Measurements from ENCODE around the gene RIPK4. TPM values are rescaled to one million over a fixed set of nuclear protein-coding genes. Genes with fewer than 3 reads are reported as not detected.

Gene RIPK4
- total RNA-seq, 3 donors from 2014 or later: 15.7 to 30.3 TPM; not detected in 1

- Histone ChIP-seq H3K4me1 (peaks cover 0 to 25% of the 10 kb centered on the region in 2 donors), H3K9me3 (no peaks in the 10 kb centered on the region), H3K27me3 (peaks cover 0 to 14% of the 10 kb centered on the region in 2 donors), H3K4me3 (peak overlapping the region in 2 of 3 donors; percentile 76 to 79), H3K27ac (peak overlapping the region; percentile 69 to 85), H3K36me3 (no peaks in the 10 kb centered on the region)
- intact Hi-C loops (cut with DNase I; ENCODE audit: low total_unique reads): no loop called here
- DNase-seq (ENCODE audit: low spot score in 2 of 2): peak in 1 of 2 donors; percentile 83
- TF ChIP-seq POLR2A (IDR thresholded peaks at IDR 0.05): no peak
- TF ChIP-seq POLR2AphosphoS5 (IDR thresholded peaks at IDR 0.05): peak in 1 of 3 donors; percentile 66
- TF ChIP-seq, protein P1, sequence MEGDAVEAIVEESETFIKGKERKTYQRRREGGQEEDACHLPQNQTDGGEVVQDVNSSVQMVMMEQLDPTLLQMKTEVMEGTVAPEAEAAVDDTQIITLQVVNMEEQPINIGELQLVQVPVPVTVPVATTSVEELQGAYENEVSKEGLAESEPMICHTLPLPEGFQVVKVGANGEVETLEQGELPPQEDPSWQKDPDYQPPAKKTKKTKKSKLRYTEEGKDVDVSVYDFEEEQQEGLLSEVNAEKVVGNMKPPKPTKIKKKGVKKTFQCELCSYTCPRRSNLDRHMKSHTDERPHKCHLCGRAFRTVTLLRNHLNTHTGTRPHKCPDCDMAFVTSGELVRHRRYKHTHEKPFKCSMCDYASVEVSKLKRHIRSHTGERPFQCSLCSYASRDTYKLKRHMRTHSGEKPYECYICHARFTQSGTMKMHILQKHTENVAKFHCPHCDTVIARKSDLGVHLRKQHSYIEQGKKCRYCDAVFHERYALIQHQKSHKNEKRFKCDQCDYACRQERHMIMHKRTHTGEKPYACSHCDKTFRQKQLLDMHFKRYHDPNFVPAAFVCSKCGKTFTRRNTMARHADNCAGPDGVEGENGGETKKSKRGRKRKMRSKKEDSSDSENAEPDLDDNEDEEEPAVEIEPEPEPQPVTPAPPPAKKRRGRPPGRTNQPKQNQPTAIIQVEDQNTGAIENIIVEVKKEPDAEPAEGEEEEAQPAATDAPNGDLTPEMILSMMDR (IDR thresholded peaks at IDR 0.05): no peak
Observed at GRCh38 chr21:41763398-41763931, 3.4 kb downstream of the RIPK4 start.

DNA sequence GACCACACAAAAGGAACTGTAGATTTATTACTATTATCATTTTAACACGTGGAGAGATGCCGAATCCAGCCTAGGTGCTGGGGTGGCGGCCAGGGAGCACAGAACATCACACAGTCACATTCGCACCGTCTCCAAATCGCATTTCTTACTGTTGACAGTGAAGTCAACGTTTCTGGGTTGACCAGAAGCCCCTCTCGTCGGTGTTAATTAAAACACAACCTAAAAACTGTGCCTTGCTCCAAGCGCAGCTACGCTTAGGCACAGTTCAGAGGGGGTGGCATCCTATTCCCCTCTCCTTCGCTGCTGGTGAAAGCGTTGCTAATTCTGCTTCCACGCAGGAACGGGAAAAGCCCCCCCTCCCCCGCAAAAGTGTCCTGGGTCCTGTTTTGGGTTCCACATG, 4.1 kb downstream of the RIPK4 start:
- Histone ChIP-seq H3K27me3 (peaks cover 0 to 8% of the 10 kb centered on the region in 2 donors), H3K9me3 (no peaks in the 10 kb centered on the region), H3K27ac (peak overlapping the region; percentile 55 to 85), H3K36me3 (no peaks in the 10 kb centered on the region), H3K4me1 (peaks cover 0 to 25% of the 10 kb centered on the region in 2 donors), H3K4me3 (no peak overlapping the region)
- no peak for DNase-seq (ENCODE audit: low spot score in 2 of 2)
- intact Hi-C loops (cut with DNase I; ENCODE audit: low total_unique reads): no loop called here
- TF ChIP-seq POLR2AphosphoS5 (IDR thresholded peaks at IDR 0.05): no peak
- TF ChIP-seq, protein P1 (IDR thresholded peaks at IDR 0.05): no peak
- no peak for TF ChIP-seq POLR2A (IDR thresholded peaks at IDR 0.05)

DNA sequence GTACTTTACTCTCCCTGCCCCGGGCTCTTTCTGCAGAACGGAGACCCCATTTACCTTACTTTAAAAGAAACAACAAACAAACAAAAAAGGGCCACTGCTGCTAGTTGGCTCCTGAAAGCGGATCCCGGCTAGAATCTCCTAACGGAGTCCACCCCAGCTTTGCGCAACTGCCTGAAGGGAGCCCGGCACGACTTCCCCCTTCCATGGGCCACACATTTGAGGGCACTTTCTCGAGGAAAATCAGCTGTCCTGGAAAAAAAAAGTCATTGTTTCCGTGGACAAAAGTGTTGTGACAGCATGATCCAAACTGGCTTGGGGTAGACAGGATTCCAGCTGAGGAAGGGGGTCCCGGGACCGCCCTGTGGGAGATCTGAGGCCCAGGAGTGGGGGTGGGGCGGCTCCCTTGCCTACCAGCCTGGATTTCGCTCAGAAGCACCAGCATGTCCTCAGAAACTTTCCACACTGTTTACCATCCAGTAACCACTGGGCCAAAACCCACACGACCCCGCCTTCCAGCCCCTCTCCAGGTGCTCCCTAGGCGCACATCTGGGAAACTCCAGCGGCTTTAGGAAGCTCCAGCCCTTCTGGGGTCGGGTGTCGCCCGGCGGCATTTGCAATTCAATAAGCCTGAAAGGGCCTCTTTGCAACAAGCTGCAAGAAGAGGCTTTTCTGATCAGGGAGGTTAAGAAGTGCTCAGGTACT, 4.8 kb downstream of the RIPK4 start:
- no peaks in the 10 kb centered on the region for H3K9me3 ChIP-seq
- TF ChIP-seq POLR2A (IDR thresholded peaks at IDR 0.05): no peak
- TF ChIP-seq POLR2AphosphoS5 (IDR thresholded peaks at IDR 0.05): no peak
- TF ChIP-seq, protein P1 (IDR thresholded peaks at IDR 0.05): no peak
- no peak for DNase-seq (ENCODE audit: low spot score in 2 of 2)
- H3K4me3 ChIP-seq: peak overlapping the region in 2 of 3 donors; percentile 31 to 53
- peaks cover 0 to 8% of the 10 kb centered on the region in 2 donors for H3K27me3 ChIP-seq
- H3K36me3 ChIP-seq: no peaks in the 10 kb centered on the region
- intact Hi-C loops (cut with DNase I; ENCODE audit: low total_unique reads): no loop called here
- H3K27ac ChIP-seq: peak overlapping the region; percentile 55 to 67
- H3K4me1 ChIP-seq: peaks cover 0 to 25% of the 10 kb centered on the region in 2 donors

DNA sequence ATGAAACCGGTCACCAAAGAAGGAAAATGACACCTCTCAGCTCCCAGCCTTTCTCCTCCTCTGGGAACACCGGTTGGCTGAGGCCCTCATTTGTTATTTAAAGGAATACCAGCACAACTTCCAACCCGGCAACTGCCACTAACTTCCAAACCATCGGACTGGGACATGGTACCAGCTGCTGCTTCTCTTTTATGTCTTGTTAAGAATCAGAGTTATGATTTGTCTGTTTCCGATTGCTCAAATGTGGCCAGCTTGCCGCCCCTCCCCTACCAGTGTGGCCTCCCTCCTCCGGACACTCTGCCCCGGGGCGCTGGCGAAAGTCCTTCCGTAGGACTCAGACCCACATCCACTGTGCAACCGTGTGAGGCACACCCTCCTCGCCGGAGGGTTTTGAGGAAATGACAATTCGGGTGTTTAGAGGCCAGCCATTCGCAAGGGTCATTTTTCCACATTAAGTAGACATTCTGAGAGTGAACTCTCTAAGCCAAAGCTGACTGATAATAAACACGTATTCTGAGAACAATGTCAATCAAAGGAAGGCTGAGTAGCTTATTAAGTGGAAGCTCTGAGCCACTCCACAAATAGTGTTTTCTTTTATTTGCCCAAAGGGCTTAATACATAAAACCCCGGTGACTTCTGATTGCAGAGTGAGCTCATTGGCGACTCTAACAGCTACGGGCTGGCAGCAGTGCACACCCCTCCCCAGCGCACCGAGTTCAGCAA, 5.5 kb downstream of the RIPK4 start:
- no peaks in the 10 kb centered on the region for H3K9me3 ChIP-seq
- intact Hi-C loops (cut with DNase I; ENCODE audit: low total_unique reads): no loop called here
- DNase-seq (ENCODE audit: low spot score in 2 of 2): no peak
- H3K4me1 ChIP-seq: peaks cover 0 to 25% of the 10 kb centered on the region in 2 donors
- peak overlapping the region in 2 of 3 donors; percentile 31 to 53 for H3K4me3 ChIP-seq
- TF ChIP-seq, protein P1 (IDR thresholded peaks at IDR 0.05): no peak
- no peak for TF ChIP-seq POLR2AphosphoS5 (IDR thresholded peaks at IDR 0.05)
- TF ChIP-seq POLR2A (IDR thresholded peaks at IDR 0.05): no peak
- peak overlapping the region; percentile 55 to 67 for H3K27ac ChIP-seq
- peaks cover 0 to 3% of the 10 kb centered on the region in 2 donors for H3K27me3 ChIP-seq
- no peaks in the 10 kb centered on the region for H3K36me3 ChIP-seq

Measured in breast epithelium (tissue), 4 donors.